Mucosa of descending colon (tissue), 3 donors: ENCODE results near the gene NEURL4. TPM values are rescaled to one million over a fixed set of nuclear protein-coding genes. Genes with fewer than 3 reads are reported as not detected.

Experiments
- ATAC-seq: fragments of 200-7000 bp; cut with Tn5 transposase; one replicate; pipeline ENCODE4 v1.9.1; 2020; ENCODE audit warnings: mild to moderate bottlenecking, moderate library complexity
- DNase-seq, 3 donors: peaks; one replicate each; pipeline ENCODE4 v3.0.0-alpha.2; 2020
- H3K36me3 ChIP-seq: fragments of 200-600 bp; one replicate; pipeline ENCODE4 v1.8.0; 2021; ENCODE audit warnings: low read depth, mild to moderate bottlenecking
- H3K4me1 ChIP-seq: fragments of 200-600 bp; one replicate; pipeline ENCODE4 v1.8.0; 2021; ENCODE audit warnings: low read depth, mild to moderate bottlenecking
- H3K4me3 ChIP-seq: fragments of 200-600 bp; one replicate; pipeline ENCODE4 v1.8.0; 2021; ENCODE audit warnings: mild to moderate bottlenecking
- H3K9me3 ChIP-seq: fragments of 200-600 bp; one replicate; pipeline ENCODE4 v1.8.0; 2021; ENCODE audit warnings: mild to moderate bottlenecking
- intact Hi-C, 2 donors: fragments of 100-400 bp; cut with DNase I in 1 of 2; cut with micrococcal nuclease in 1 of 2; formaldehyde crosslinking; loops; one replicate each; pipeline versions ENCODE4 v1.11.0 to v1.11.1; 2022; cut with DNase I, micrococcal nuclease
- total RNA-seq, 3 donors: library from RNA; stranded (reverse); fragmentation: NEBNext Ultra II Directional in 2 of 3; extraction: Animal tissue kit (Norgen Biotek cat#: 25700) in 2 of 3; gene quantifications; one replicate each; pipeline versions ENCODE4 v1.2.1 to v1.2.4, GENCODE V29; 2021 to 2023
- TF ChIP-seq, protein P1 (sequence below): fragments of 200-600 bp; IDR thresholded peaks from one replicate; pipeline ENCODE4 v1.8.0; 2022; ENCODE audit warnings: antibody characterized with exemption, mild to moderate bottlenecking
- donor health status: DM: no; HTN: no; CAD: no; lungs with moderate emphysema.
- donor health status: DM: no; HTN: no; CAD: no.
- donor health status: DM: no; HTN: yes; CAD: no.

Gene NEURL4
- total RNA-seq, 3 donors from 2014 or later: 39.0 to 59.1 (median 44.9) TPM

DNA sequence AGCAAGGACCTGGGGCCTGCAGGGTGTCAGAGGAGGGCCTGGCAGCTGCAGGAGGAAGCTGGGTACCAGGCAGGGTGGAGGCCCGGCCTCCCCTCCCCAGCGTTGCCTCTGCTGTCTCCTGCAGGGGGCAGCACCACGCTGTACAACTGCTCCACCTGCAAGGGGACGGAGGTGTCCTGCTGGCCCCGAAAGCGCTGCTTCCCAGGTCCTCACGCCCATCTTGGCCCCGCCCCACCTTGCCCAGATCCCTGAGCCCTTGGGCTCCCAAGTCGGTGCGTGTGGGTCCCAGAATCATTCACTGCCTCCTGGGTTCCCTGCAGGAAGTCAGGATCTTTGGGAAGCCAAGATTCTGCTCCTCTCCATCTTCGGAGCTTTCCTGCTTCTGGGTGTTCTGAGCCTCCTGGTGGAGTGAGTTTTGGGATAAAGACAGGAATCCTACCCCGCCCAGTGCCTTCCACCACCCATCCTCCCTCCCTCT lies 27.0 kb upstream of the NEURL4 start:
- intact Hi-C loops: no loop called here
- TF ChIP-seq, protein P1, sequence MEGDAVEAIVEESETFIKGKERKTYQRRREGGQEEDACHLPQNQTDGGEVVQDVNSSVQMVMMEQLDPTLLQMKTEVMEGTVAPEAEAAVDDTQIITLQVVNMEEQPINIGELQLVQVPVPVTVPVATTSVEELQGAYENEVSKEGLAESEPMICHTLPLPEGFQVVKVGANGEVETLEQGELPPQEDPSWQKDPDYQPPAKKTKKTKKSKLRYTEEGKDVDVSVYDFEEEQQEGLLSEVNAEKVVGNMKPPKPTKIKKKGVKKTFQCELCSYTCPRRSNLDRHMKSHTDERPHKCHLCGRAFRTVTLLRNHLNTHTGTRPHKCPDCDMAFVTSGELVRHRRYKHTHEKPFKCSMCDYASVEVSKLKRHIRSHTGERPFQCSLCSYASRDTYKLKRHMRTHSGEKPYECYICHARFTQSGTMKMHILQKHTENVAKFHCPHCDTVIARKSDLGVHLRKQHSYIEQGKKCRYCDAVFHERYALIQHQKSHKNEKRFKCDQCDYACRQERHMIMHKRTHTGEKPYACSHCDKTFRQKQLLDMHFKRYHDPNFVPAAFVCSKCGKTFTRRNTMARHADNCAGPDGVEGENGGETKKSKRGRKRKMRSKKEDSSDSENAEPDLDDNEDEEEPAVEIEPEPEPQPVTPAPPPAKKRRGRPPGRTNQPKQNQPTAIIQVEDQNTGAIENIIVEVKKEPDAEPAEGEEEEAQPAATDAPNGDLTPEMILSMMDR: peak; percentile 72
- Histone ChIP-seq H3K4me3 (no peak overlapping the region), H3K36me3 (peaks cover 2% of the 10 kb centered on the region), H3K9me3 (no peaks in the 10 kb centered on the region), H3K4me1 (peaks cover 19% of the 10 kb centered on the region)
- DNase-seq: peak; percentile 90 to 94 (median 90)
- ATAC-seq: peak; percentile 62

GRCh38 chr17:7355573-7355972 lies 26.4 kb upstream of the NEURL4 start:
- no peaks in the 10 kb centered on the region for H3K9me3 ChIP-seq
- DNase-seq (no peak), ATAC-seq (no peak)
- TF ChIP-seq, protein P1: no peak
- H3K4me3 ChIP-seq: no peak overlapping the region
- intact Hi-C loops: no loop called here
- peaks cover 19% of the 10 kb centered on the region for H3K4me1 ChIP-seq
- peaks cover 2% of the 10 kb centered on the region for H3K36me3 ChIP-seq

GRCh38 chr17:7355053-7355452 lies 25.9 kb upstream of the NEURL4 start, which contains the start of gene TMEM95:
Gene TMEM95 (plus strand): TSS chr17:7355156. CDS start chr17:7355205, 49 bp downstream.
- intact Hi-C loops: no loop called here
- Histone ChIP-seq H3K4me1 (peaks cover 23% of the 10 kb centered on the region), H3K4me3 (no peak within 1 kb of the TSS), H3K36me3 (peaks cover 2% of the 10 kb centered on the region), H3K9me3 (no peaks in the 10 kb centered on the region)
- DNase-seq: peak in 2 of 3 donors; percentile 41 to 62
- TF ChIP-seq, protein P1: no peak
- ATAC-seq: no peak

DNA sequence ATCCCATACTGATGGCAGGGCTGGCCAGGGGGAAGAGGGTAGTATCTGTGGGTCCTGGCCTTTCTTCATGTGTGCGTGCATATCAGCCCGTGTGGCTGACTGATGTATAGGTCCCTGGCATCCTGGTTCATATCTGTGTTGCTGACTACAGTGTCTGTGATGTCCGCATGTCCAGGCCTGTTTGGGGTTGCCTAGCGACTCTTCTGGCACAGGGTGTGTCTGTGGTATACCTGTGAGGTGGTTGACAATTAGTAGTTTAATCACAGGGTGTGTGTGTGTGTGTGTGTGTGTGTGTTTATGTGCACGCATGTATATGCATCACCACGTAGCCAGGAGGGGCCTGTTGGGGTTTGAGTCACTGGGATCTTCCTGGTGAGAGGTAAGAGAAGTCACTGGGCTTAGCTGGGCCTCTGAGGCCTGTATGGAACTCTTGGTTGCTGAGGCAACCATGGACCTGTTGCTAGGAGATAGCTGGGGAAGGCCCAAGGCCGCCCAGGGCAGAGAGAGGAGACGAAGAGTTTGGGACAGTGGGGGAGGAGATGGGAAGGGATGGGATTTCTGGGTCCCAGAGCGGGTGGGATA lies 25.2 kb upstream of the NEURL4 start:
- DNase-seq (peak in 1 of 3 donors; percentile 21), ATAC-seq (peak; percentile 1)
- TF ChIP-seq, protein P1: no peak
- peaks cover 2% of the 10 kb centered on the region for H3K36me3 ChIP-seq
- H3K4me1 ChIP-seq: peaks cover 27% of the 10 kb centered on the region
- H3K4me3 ChIP-seq: no peak overlapping the region
- intact Hi-C loops: no loop called here
- no peaks in the 10 kb centered on the region for H3K9me3 ChIP-seq

- TF ChIP-seq, protein P1: no peak
- intact Hi-C loops: no loop called here
- DNase-seq: peak in 2 of 3 donors; percentile 19 to 64
- H3K36me3 ChIP-seq: peaks cover 2% of the 10 kb centered on the region
- no peak for ATAC-seq
- H3K4me1 ChIP-seq: peaks cover 28% of the 10 kb centered on the region
- no peak overlapping the region for H3K4me3 ChIP-seq
- H3K9me3 ChIP-seq: no peaks in the 10 kb centered on the region
These were observed 23.9 kb upstream of the NEURL4 start for GRCh38 chr17:7352910-7353635.
